NCI-H524 treated with DMSO at 0.1 percent for 48 hours (cell line): ENCODE measurements around the gene FCMR.
"Not testable (repeated sequence)": the region's sequence is repeated elsewhere in the genome, so short reads cannot be mapped to it uniquely, and the experiment has no call there.

Source experiments
- DNase-seq: peaks from one replicate; lab custom pipeline; 2025; lab: John Stamatoyannopoulos, UW

FCMR gene

DNA sequence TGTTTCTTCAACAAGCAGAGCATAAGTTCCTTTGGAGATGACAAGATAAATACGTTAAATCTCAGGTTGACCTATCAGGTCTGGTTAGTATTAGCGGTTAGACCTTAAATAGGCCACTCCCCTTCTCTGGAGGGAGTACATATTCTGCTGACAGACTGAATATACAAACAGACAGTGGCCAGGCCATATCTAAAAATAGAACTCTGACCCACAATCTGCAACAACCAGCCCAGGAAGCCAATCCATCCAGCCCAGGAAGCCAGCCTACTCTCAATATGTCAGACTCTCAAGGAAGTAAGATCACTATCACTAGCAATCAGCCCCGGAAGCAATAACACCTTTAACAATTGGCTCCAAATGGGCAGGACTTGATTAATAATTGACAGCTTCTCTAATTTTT lies 49.6 kb downstream of the FCMR start:
- DNase-seq, result no peak

DNA sequence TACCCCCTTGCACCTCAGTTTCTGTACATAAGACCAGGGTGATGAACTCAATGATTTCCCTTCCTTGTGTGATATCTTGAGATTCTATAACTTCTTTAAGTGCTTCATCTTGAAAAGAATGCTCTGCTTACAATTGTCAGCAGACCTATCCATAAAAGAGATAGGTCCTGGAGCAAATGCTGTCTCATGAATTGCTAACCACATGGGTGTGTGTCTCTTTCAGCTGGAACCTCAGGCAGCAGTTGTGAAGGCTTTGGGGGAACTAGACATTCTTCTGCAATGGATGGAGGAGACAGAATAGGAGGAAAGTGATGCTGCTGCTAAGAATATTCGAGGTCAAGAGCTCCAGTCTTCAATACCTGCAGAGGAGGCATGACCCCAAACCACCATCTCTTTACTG lies 53.5 kb downstream of the FCMR start:
- DNase-seq, result no peak

GRCh38 chr1:206867716-206868115 lies 54.0 kb downstream of the FCMR start:
- DNase-seq, result no peak

GRCh38 chr1:206867239-206867638 lies 54.5 kb downstream of the FCMR start:
- no peak for DNase-seq

DNA sequence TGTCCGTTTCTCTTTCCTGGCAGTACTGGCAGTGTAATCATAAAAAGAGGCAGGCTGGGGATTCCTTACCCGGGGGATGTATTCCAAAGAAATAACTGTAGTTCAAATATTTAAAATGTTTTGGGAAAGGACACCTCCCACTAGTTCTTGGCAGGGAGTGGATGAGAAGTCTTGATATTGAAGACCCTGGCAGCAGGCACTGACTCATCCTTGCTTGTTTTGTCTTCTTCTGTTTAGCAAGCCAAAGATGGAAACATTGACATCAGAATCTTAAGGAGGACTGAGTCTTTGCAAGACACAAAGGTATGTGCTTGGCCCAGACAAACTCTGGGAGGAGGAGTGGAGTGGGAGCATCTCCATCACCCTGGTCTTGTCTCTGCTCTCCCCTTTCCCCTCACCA lies 55.7 kb downstream of the FCMR start:
- no peak for DNase-seq

GRCh38 chr1:206864939-206865671 lies 56.6 kb downstream of the FCMR start, which contains the start of gene IL20:
IL20 (plus strand) TSS chr1:206865623; CDS start chr1:206865853, 230 bp downstream.
- no peak for DNase-seq

GRCh38 chr1:206863266-206863665 lies 58.5 kb downstream of the FCMR start:
- DNase-seq, result no peak

GRCh38 chr1:206860165-206860564 lies 61.6 kb downstream of the FCMR start:
- DNase-seq, result no peak

DNA sequence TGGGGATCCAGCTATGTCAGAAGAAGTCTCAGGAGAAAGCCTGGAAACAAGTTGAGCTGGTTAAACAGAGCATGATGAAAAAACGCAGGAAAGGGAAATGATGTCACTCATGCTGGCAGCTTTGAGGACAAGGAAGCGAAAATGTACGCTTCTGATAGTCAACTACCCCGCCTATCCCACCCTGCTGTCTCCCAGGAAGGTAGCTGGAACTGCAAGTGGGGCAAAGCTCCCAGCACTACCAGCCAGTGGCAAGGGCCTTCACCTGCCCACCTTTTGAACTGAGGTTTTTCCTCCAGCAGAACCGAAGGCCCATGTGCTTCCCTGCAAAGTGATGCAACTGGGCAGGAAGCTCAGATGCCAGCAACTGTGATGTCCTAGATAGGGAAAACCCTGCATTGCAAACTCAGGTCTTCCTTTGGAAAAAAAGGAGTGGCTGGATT lies 62.6 kb downstream of the FCMR start:
- no peak for DNase-seq

- no peak for DNase-seq
Observed at GRCh38 chr1:206856674-206857464, 64.9 kb downstream of the FCMR start.

DNA sequence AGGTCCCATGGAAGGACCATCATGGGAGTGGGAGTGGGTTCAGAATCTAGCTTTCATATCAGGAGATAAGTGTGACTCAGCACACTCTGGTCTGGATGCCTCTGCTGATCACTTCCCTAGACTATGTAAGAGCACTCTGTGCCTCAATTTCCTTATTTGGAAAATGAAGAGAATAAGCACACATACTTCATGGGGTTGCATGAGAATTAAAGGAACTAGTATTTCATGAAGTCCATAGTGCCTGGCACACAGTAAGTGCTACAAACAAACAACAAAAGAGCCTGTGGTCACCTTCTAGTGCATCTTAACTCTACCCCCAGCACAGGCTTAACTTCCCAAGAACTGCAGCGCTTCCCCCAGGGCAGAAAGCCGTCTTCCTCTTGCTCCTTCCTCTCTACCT lies 65.9 kb downstream of the FCMR start:
- no peak for DNase-seq

DNA sequence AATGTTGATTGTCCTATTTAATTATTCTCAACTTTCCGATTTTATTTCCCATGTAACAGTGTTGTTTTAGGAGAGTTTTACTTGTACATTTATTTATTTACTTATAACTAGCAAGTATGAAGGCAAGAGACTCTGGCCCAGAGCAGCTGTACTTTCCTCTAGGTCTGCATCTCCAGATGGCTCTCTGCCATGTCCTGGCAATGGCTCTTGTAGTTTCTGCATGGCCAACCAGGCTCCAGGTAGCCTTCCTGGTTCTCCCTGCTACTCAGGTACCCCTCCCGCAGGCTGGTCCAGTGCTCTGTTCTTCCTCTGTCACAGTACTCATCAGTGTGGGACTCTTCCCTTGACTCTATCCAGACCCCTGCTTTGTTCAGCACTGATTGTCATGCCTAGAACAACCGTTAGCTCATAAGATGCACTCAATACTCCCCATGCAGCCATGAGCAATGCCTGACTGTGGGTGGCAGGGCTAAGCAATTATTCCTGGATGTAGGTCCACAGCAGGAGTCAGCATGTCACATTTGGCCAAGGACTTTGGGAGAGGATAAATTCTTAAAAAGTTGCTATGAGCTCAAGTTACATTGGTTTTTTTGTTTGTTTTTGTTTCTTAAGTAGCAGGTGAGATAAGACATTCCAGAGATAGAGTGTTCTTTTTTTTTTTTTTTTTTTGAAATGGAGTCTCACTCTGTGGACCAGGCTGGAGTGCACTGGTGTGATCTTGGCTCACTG lies 67.2 kb downstream of the FCMR start:
- DNase-seq, result no peak

GRCh38 chr1:206853696-206854095 lies 68.0 kb downstream of the FCMR start:
- DNase-seq, result not testable (repeated sequence)
